HUDEP-2 (cell line): ENCODE measurements around the gene ZNF26.

Source experiments
- DNase-seq, 76 experiments: peaks; one replicate each; lab custom pipeline; 2025; ENCODE audit not compliant: unreplicated experiment in 76 of 76; lab: John Stamatoyannopoulos, UW

ZNF26 gene

GRCh38 chr12:133058203-133059113, 72.3 kb downstream of the ZNF26 start:
- no peak for DNase-seq

- DNase-seq, result no peak
Observed at GRCh38 chr12:133061954-133062353, 75.8 kb downstream of the ZNF26 start.

- no peak for DNase-seq
Observed at GRCh38 chr12:133063556-133063955, 77.4 kb downstream of the ZNF26 start.

- DNase-seq, result no peak
Observed at GRCh38 chr12:133073836-133074235, 87.7 kb downstream of the ZNF26 start.
